Astrocyte of the cerebellum (primary cell): ENCODE results near the gene HOXB2.
A peak's percentile ranks its signal among the peaks of the same experiment; 100 is the strongest.

Experiments used
- DNase-seq: peaks from one replicate; pipeline ENCODE4 v3.0.0-alpha.2; 2011; ENCODE audit warnings: low read depth
- H3K4me3 ChIP-seq: 2 replicates; pipeline ENCODE4 v1.5.1; 2011; ENCODE audit warnings: mild to moderate bottlenecking, low read depth, low read length, moderate library complexity
- in situ Hi-C: cut with HindIII; loops from 2 replicates; pipeline ENCODE4 v1.10.0; 2017; ENCODE audit warnings: low sequenced_read_pairs
- TF ChIP-seq, protein P1 (sequence below): IDR thresholded peaks from 2 replicates; pipeline ENCODE4 v1.5.1; 2012; ENCODE audit warnings: low read length, low read depth, moderate library complexity, mild to moderate bottlenecking; ENCODE audit errors: missing control alignments

HOXB2 gene

DNA sequence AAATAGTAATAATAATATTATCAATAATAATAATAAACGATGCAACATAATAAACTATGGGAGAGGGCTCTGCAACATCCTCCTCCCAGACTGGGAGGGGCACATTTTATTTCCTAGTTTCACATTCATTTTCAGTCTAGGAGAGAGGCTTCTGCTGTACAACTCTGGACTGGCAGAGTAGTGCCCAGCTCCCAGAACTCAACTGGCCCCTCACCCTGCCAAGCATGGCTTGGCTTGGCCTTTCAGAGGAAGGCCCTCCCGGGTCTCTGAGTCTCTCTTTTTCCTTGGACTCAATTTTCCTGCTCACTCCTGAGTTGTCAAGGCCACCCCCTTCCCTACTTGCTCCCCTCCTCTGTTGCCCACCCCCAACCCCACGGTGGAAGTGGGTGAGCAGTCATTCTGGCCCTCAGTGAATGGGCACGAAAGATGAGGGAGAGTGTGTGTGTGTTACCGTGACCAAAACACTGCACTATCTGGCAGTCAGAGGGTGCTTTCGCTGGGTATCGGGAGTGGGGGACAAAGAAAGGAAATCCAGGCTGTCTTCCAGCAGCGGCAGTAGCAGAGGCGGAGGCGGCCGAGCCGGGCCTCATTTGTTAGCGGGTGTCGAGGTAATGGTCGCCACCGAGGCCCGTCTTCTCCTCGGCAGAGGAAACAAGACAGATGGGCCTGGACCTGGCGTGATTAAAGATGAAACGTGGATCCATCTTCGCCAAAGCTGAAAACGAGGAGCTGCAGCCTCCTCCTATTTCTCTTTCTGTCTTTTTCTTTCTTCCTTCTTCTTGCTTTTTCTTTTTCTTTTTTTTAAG is 31.0 kb upstream of the HOXB2 start:
- DNase-seq, result no peak
- TF ChIP-seq, protein P1, sequence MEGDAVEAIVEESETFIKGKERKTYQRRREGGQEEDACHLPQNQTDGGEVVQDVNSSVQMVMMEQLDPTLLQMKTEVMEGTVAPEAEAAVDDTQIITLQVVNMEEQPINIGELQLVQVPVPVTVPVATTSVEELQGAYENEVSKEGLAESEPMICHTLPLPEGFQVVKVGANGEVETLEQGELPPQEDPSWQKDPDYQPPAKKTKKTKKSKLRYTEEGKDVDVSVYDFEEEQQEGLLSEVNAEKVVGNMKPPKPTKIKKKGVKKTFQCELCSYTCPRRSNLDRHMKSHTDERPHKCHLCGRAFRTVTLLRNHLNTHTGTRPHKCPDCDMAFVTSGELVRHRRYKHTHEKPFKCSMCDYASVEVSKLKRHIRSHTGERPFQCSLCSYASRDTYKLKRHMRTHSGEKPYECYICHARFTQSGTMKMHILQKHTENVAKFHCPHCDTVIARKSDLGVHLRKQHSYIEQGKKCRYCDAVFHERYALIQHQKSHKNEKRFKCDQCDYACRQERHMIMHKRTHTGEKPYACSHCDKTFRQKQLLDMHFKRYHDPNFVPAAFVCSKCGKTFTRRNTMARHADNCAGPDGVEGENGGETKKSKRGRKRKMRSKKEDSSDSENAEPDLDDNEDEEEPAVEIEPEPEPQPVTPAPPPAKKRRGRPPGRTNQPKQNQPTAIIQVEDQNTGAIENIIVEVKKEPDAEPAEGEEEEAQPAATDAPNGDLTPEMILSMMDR, result no peak
- in situ Hi-C loops, result no loop called here
- H3K4me3 ChIP-seq, result peak overlapping the region; percentile 82

DNA sequence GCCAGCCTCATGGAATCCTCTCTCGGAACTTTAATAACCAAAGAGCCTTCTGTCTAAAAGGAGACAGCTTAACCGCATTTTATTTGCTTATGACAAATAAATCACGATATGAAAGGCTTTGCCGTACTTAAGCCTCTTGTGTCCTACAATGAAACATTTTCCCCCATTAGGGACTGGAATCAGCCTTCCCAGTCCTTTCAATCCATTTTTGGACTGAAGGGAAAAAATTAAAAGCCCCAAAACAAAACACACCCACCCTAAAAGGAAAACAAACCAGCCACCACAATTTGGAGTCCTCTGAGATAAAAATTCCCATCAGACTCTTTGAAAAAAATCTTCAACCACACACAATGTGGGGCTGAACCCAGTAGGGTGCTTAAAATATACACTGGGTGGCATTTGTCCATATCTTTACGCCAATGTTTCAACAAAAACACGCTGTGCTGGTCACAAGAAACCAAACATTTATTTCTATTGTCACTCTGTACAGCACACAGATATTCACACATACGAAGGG is 30.2 kb upstream of the HOXB2 start:
- in situ Hi-C loops, result no loop called here
- no peak for DNase-seq
- H3K4me3 ChIP-seq, result peak overlapping the region; percentile 82
- TF ChIP-seq, protein P1, result no peak

DNA sequence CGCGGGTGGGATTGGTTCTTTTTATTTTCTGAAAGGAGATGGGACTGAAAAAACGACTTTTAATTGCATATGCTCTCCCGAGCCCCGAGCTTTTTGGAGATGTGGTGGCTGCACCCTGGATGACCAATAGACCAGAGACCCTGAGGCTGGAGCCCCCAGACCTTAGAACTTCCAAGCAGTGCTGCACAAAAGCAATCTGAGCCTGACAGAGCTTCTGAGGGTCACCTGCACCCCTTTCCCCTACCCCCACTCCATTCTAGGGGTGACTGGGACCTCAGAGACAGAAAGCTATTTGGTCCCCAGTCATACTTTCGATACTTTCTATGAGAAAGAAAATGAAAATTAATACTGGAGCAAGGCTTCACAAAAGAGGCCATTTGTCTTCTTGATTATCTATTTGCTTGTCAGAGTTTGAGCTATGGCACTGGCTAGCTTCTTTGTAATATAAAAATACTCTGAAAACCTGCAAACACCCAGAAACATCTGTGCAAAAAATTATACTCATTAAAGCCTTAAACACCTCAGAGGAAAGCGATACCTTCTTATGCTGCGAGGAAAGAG is 29.7 kb upstream of the HOXB2 start:
- no peak for DNase-seq
- TF ChIP-seq, protein P1, result no peak
- in situ Hi-C loops, result no loop called here
- peak overlapping the region; percentile 82 for H3K4me3 ChIP-seq

DNA sequence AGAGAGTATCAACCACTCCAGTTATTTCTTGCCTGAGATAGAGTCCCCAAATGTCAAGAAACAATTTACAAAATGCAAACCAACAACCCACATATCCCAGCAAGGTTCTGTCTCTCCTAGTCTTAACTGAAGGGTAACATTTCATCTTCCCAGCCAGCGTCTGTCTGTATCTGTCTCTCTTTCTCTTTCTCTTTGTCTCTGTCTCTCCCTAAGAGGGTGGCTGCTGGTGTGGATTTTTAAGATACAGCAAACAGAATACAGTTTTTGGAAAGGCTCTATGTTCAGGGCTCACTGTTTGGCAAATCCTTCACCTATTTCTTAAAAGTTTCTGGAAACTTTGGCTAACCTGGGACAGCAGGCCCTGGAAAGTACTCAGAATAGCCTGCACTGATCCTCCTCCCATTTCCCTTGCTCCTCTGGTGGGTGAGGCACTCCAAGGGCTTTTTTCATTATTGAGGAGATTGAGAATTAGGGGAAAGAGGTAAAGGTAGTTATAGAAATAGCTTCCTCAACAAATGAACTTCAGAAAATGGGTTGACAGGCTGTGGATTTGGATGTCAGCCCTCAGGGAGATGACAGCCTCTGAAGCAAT is 27.0 kb upstream of the HOXB2 start:
- H3K4me3 ChIP-seq, result peak overlapping the region; percentile 82
- DNase-seq, result no peak
- TF ChIP-seq, protein P1, result no peak
- in situ Hi-C loops, result no loop called here

DNA sequence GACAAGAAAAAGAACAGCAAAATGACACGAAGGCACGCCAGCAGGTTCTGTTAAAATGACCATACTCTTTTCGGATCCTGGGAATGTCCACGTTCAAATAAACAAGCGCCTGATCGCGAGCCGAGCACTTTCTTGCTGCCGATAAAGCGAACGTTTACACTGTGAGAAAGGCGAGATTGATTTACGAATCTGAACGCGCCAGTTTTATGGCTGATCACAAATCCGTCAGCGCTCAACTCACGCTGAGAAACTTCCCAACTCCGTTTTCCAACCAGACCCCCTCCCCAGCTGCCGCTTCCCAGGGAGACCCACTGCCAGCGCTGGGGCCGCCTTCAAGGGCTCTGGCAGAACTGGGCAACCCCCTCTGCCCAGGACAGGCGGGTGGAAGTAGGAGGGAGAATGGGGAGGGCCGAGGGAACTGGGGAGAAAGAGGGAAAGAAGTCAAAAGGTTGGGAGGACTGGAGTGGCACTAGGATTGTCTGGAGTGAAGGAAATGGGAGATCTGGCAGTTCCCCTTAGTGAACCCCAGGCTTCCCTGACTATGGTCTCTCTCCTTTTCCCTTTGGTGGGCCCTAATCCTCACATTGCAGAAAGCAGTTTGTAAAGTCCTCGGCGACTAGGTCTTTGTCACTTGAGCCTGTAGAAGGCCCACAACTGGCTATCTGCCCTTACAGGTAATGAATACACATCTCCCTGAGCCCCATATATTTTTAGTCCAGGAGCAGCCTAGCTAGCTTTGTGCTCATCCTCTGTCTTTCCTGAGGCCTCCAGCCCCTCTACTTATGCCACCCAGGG is 26.3 kb upstream of the HOXB2 start:
- in situ Hi-C loops, result no loop called here
- DNase-seq, result no peak
- TF ChIP-seq, protein P1, result no peak
- peak overlapping the region; percentile 82 for H3K4me3 ChIP-seq
